AG10803 (cell line): ENCODE measurements around the gene RAB14.

Experiments used
- DNase-seq: peaks from one replicate; pipeline ENCODE4 v3.0.0; 2010; ENCODE audit warnings: low read depth
- H3K4me3 ChIP-seq: 2 replicates; pipeline ENCODE4 v1.5.1; 2011; ENCODE audit warnings: mild to moderate bottlenecking, low read length, control low read depth
- TF ChIP-seq, protein P1 (sequence below): conservative IDR thresholded peaks from 2 replicates; pipeline ENCODE4 v1.5.1; 2011; ENCODE audit warnings: mild to moderate bottlenecking, low read length, control low read depth, inconsistent platforms

The RAB14 gene

GRCh38 chr9:121210536-121210935 lies 8.9 kb upstream of the RAB14 start:
- no peak overlapping the region for H3K4me3 ChIP-seq
- TF ChIP-seq, protein P1, sequence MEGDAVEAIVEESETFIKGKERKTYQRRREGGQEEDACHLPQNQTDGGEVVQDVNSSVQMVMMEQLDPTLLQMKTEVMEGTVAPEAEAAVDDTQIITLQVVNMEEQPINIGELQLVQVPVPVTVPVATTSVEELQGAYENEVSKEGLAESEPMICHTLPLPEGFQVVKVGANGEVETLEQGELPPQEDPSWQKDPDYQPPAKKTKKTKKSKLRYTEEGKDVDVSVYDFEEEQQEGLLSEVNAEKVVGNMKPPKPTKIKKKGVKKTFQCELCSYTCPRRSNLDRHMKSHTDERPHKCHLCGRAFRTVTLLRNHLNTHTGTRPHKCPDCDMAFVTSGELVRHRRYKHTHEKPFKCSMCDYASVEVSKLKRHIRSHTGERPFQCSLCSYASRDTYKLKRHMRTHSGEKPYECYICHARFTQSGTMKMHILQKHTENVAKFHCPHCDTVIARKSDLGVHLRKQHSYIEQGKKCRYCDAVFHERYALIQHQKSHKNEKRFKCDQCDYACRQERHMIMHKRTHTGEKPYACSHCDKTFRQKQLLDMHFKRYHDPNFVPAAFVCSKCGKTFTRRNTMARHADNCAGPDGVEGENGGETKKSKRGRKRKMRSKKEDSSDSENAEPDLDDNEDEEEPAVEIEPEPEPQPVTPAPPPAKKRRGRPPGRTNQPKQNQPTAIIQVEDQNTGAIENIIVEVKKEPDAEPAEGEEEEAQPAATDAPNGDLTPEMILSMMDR = no peak
- DNase-seq = peak; percentile 47

DNA sequence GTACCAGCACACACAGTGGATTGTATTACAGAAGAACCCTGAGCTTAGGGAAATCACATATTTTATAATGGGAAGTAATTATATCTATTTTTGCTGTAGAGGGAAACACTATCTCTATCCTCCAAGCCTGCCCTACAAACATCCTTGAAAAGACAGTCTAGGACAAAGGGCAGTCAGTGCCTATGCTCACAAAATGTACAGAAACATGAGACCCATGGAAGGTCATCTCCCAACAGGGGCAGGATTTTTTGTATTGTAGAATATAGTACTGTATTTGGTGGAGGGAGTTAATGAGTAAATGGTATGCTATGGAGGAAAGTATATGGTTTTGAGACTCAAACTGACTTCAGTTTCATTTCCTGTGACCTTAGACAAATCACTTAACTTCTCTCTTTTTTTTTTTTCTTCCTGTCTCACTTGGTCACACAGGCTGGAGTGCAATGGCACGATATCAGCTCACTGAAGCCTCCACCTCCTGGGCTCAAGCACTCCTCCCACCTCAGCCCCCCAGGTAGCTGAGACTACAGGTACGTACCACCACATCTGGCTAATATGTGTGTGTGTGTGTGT lies 5.8 kb upstream of the RAB14 start:
- DNase-seq = no peak
- H3K4me3 ChIP-seq = no peak overlapping the region
- TF ChIP-seq, protein P1 = no peak

- TF ChIP-seq, protein P1 = no peak
- H3K4me3 ChIP-seq = no peak overlapping the region
- peak; percentile 61 for DNase-seq
Observed at GRCh38 chr9:121206516-121207370, 5.1 kb upstream of the RAB14 start.

- DNase-seq = no peak
- no peak overlapping the region for H3K4me3 ChIP-seq
- TF ChIP-seq, protein P1 = no peak
Observed at GRCh38 chr9:121204611-121205010, 2.9 kb upstream of the RAB14 start.

GRCh38 chr9:121204121-121204520 lies 2.5 kb upstream of the RAB14 start:
- TF ChIP-seq, protein P1 = no peak
- DNase-seq = no peak
- H3K4me3 ChIP-seq = no peak overlapping the region

DNA sequence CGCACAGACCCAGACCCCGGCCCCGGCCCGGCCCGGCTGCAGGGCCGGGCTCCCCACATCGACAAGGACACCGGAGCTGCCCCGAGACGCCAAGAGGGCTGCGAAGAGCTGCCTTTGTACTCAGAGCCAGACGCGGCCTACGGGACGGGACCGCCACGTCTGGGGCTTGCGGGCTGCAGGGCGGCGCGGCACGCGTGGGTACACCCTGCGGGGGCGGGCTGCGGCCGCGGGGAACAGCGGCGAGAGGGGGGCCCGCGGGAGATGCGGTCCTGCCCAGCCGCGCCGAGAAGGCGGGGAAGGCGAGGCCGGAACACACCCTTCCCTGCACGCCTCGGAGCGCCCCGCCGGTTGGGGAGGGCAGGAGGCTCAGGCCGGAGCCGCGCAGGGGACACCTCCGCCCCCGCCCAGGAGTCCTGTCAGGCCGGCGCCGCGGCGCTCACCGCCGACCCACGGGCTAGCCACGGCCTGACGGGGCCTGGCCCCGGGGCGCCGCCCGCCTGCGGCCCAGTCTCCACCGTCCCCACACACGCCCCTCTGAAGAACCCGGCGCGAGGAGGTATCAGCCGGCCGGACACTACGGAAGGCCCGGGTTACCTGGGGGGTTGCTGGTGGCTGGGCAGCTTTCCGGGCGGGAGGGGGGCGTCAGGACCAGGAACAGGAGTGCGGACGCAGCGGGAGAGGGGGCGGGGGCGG lies 478 bp downstream of the RAB14 start:
- peak overlapping the region; percentile 76 for H3K4me3 ChIP-seq
- TF ChIP-seq, protein P1 = no peak
- no peak for DNase-seq
